ENCODE results near the gene SSH2. TPM values are rescaled to one million over a fixed set of nuclear protein-coding genes. Genes with fewer than 3 reads are reported as not detected.

The SSH2 gene
- total and polyA plus RNA-seq, 9 of the 15 experiments (the other 6 are each of a cell fraction or from before 2014, with no cell fraction given): 3.9 to 16.1 (median 10.2) TPM

- TF ChIP-seq SNAPC5 (CRISPR knock-in tag; IDR thresholded peaks at IDR 0.05): no peak
- TF ChIP-seq CBX1 (IDR thresholded peaks at IDR 0.05; ENCODE audit: low read depth): no peak
- no peak for TF ChIP-seq ZNF764 (CRISPR knock-in tag; IDR thresholded peaks at IDR 0.05; ENCODE audit: low read depth)
- TF ChIP-seq HIVEP1 (CRISPR knock-in tag; IDR thresholded peaks at IDR 0.05): no peak
- TF ChIP-seq BCOR (IDR thresholded peaks at IDR 0.05): no peak
- TF ChIP-seq GABPB1 (CRISPR knock-in tag; IDR thresholded peaks at IDR 0.05): no peak
- no peak for TF ChIP-seq ZNF197 (CRISPR knock-in tag; IDR thresholded peaks at IDR 0.05; ENCODE audit: low read depth)
- no peak for TF ChIP-seq ZNF280B (CRISPR knock-in tag; IDR thresholded peaks at IDR 0.05)
- no peak for TF ChIP-seq ZNF133 (CRISPR knock-in tag; IDR thresholded peaks at IDR 0.05)
- TF ChIP-seq MTA2 (IDR thresholded peaks at IDR 0.05; ENCODE audit: low read depth): no peak
- no peak for TF ChIP-seq DPF2 (IDR thresholded peaks at IDR 0.05)
- no peak for TF ChIP-seq TRIM25 (IDR thresholded peaks at IDR 0.05; ENCODE audit: borderline replicate concordance)
- TF ChIP-seq RFX1 (IDR thresholded peaks at IDR 0.05): no peak
- no peak for TF ChIP-seq MCM2 (IDR thresholded peaks at IDR 0.05; ENCODE audit: low read depth)
Observed at GRCh38 chr17:29880031-29880430, 50.0 kb downstream of the SSH2 start (continued).
